Smooth muscle cell (in vitro differentiated cells): ENCODE measurements around the gene PIK3CD. TPM values are rescaled to one million over a fixed set of nuclear protein-coding genes. Genes with fewer than 3 reads are reported as not detected.

ENCODE experiments used
- DNase-seq: peaks from one replicate; lab custom pipeline; 2025; ENCODE audit not compliant: unreplicated experiment; lab: John Stamatoyannopoulos, UW
- H2AFZ ChIP-seq: fragments of 200-600 bp; sonication (generic); 2 replicates; pipeline ENCODE4 v1.6.0; 2016; ENCODE audit warnings: antibody characterized with exemption, low read depth, mild to moderate bottlenecking
- H3F3A ChIP-seq: fragments of 200-600 bp; sonication (generic); 2 replicates; pipeline ENCODE4 v1.6.0; 2017; ENCODE audit warnings: antibody characterized with exemption, low read depth
- H3K27ac ChIP-seq: fragments of 200-600 bp; sonication (generic); 2 replicates; pipeline ENCODE4 v1.5.1; 2016; ENCODE audit warnings: low read depth, mild to moderate bottlenecking
- H3K27me3 ChIP-seq: fragments of 200-600 bp; sonication (generic); 2 replicates; pipeline ENCODE4 v1.6.1; 2016; ENCODE audit warnings: low read depth, mild to moderate bottlenecking
- H3K36me3 ChIP-seq: fragments of 200-600 bp; sonication (generic); 2 replicates; pipeline ENCODE4 v1.5.1; 2016; ENCODE audit warnings: low read depth
- H3K4me1 ChIP-seq: fragments of 200-600 bp; sonication (generic); 2 replicates; pipeline ENCODE4 v1.5.1; 2016; ENCODE audit warnings: low read depth
- H3K4me2 ChIP-seq: fragments of 200-600 bp; sonication (generic); 2 replicates; pipeline ENCODE4 v1.6.0; 2016; ENCODE audit warnings: mild to moderate bottlenecking
- H3K4me3 ChIP-seq: fragments of 200-600 bp; sonication (generic); 2 replicates; pipeline ENCODE4 v1.5.1; 2016; ENCODE audit warnings: mild to moderate bottlenecking
- H3K79me2 ChIP-seq: fragments of 200-600 bp; sonication (generic); 2 replicates; pipeline ENCODE4 v1.6.0; 2016; ENCODE audit warnings: low read depth, mild to moderate bottlenecking
- H3K9ac ChIP-seq: fragments of 200-600 bp; sonication (generic); 2 replicates; pipeline ENCODE4 v1.6.0; 2016; ENCODE audit warnings: low read depth
- H3K9me3 ChIP-seq: fragments of 200-600 bp; sonication (generic); replicated peaks from 2 replicates; pipeline ENCODE4 v1.5.1; 2016; ENCODE audit warnings: low read depth
- H4K20me1 ChIP-seq: fragments of 200-600 bp; sonication (generic); 2 replicates; pipeline ENCODE4 v1.6.0; 2016; ENCODE audit warnings: low read depth
- CTCF ChIP-seq: fragments of 200-600 bp; sonication (generic); IDR thresholded peaks from 2 replicates; pipeline ENCODE4 v1.5.1; 2017; ENCODE audit warnings: borderline replicate concordance, mild to moderate bottlenecking, antibody characterized with exemption; ENCODE audit not compliant: insufficient read depth, poor library complexity, severe bottlenecking
- WGBS: methylation state at CpG from one replicate; pipeline ENCODE4 v1.1.7; 2016; ENCODE audit warnings: low lambda C conversion rate; 5-methylcytosine and 5-hydroxymethylcytosine counted together
- polyA plus RNA-seq: library from polyadenylated mRNA; unstranded; fragments of >200 nt; fragmentation: Nextera tagmentation; extraction: Ambion mirVana; gene quantifications from 2 replicates; pipeline ENCODE4 v1.2.1, GENCODE V29; 2016
- total RNA-seq: library from RNA; depleted of rRNA; stranded (reverse); fragments of >200 nt; gene quantifications from 2 replicates; pipeline ENCODE4 v1.2.3, GENCODE V29; 2014

Gene PIK3CD
- total and polyA plus RNA-seq, 2 experiments from 2014 or later, result 3.9 to 4.1 TPM

- Histone ChIP-seq H3F3A (peaks cover 8% of the 10 kb centered on the region), H3K4me3 (no peak overlapping the region), H3K4me1 (peaks cover 3% of the 10 kb centered on the region), H3K9ac (no peak overlapping the region), H3K27me3 (no peaks in the 10 kb centered on the region), H3K4me2 (no peak overlapping the region), H3K36me3 (no peaks in the 10 kb centered on the region), H3K27ac (no peak overlapping the region), H3K79me2 (peaks cover 10% of the 10 kb centered on the region), H4K20me1 (peaks cover 52% of the 10 kb centered on the region), H2AFZ (no peak overlapping the region), H3K9me3 (no peaks in the 10 kb centered on the region)
- 86% methylated on average over 2 of the region's 2 CpGs for WGBS
- no peak for TF ChIP-seq CTCF
- DNase-seq, result no peak
These were observed 112.4 kb downstream of the PIK3CD start for GRCh38 chr1:9763914-9764313.

- WGBS, result 97% methylated on average over 3 of the region's 3 CpGs
- H3K9me3 ChIP-seq, result no peaks in the 10 kb centered on the region
- peaks cover 11% of the 10 kb centered on the region for H3F3A ChIP-seq
- peaks cover 3% of the 10 kb centered on the region for H3K4me1 ChIP-seq
- no peak overlapping the region for H3K9ac ChIP-seq
- no peak overlapping the region for H2AFZ ChIP-seq
- H3K4me2 ChIP-seq, result no peak overlapping the region
- H3K27ac ChIP-seq, result no peak overlapping the region
- no peaks in the 10 kb centered on the region for H3K36me3 ChIP-seq
- TF ChIP-seq CTCF, result no peak
- peaks cover 51% of the 10 kb centered on the region for H4K20me1 ChIP-seq
- no peak for DNase-seq
- H3K27me3 ChIP-seq, result no peaks in the 10 kb centered on the region
- H3K79me2 ChIP-seq, result peaks cover 10% of the 10 kb centered on the region
- no peak overlapping the region for H3K4me3 ChIP-seq
These were observed 113.0 kb downstream of the PIK3CD start for GRCh38 chr1:9764550-9764949.

GRCh38 chr1:9766759-9767442 is 115.4 kb downstream of the PIK3CD start:
- WGBS, result 65% methylated on average over 15 of the region's 15 CpGs
- Histone ChIP-seq H3K4me2 (no peak overlapping the region), H3K9ac (peak overlapping the region; percentile 54), H3K27ac (peak overlapping the region; percentile 95), H3K36me3 (no peaks in the 10 kb centered on the region), H3K27me3 (no peaks in the 10 kb centered on the region), H3F3A (peaks cover 11% of the 10 kb centered on the region), H3K79me2 (peaks cover 10% of the 10 kb centered on the region), H3K4me3 (no peak overlapping the region), H4K20me1 (peaks cover 42% of the 10 kb centered on the region), H3K9me3 (no peaks in the 10 kb centered on the region), H2AFZ (no peak overlapping the region), H3K4me1 (peaks cover 3% of the 10 kb centered on the region)
- no peak for TF ChIP-seq CTCF
- no peak for DNase-seq
